A549 (cell line): ENCODE results near the gene DTD2. TPM values are rescaled to one million over a fixed set of nuclear protein-coding genes. Genes with fewer than 3 reads are reported as not detected.

Experiments
- ATAC-seq, 2 experiments: fragments of 200-7000 bp in 1 of 2; fragments of >200 bp in 1 of 2; cut with Nextera tagmentation in 1 of 2; cut with Tn5 transposase in 1 of 2; 3 replicates each; pipeline versions ENCODE4 v1.8.0 to v1.9.1; 2018 to 2020; ENCODE audit warnings: mild to moderate bottlenecking in 1 of 2, moderate library complexity in 1 of 2
- CTCF ChIA-PET: fragments of 300-600 bp; sonication (Branson Sonifier 250); formaldehyde crosslinking; extraction: SDS; loops from one replicate; lab custom pipeline; 2021; ENCODE audit warnings: antibody characterized with exemption, inconsistent platforms; lab: Yijun Ruan, JAX
- POLR2A ChIA-PET: fragments of 350-600 bp; formaldehyde crosslinking; extraction: SDS; loops from one replicate; lab custom pipeline; 2021; ENCODE audit warnings: antibody characterized with exemption, inconsistent platforms; lab: Yijun Ruan, JAX
- DNase-seq, 2 experiments: peaks; one replicate each; pipeline versions ENCODE4 v3.0.0 to v3.0.0-alpha.2; 2011 to 2016; ENCODE audit warnings: low read depth in 1 of 2, low spot score in 1 of 2
- FAIRE-seq: peaks from 2 replicates; lab custom pipeline; 2011; peaks lifted over from hg19 to GRCh38; lab: Jason Lieb, UNC
- H3K27ac ChIP-seq, 2 experiments: fragments of >200 bp; sonication (Bioruptor Twin); formaldehyde crosslinking; 3 replicates each; pipeline ENCODE4 v1.5.1; 2016 to 2017
- H3K4me1 ChIP-seq: fragments of >200 bp; sonication (Bioruptor Twin); formaldehyde crosslinking; 3 replicates; pipeline ENCODE4 v1.6.1; 2016
- H3K4me2 ChIP-seq: fragments of >200 bp; sonication (Bioruptor Twin); formaldehyde crosslinking; 3 replicates; pipeline ENCODE4 v1.6.1; 2016
- H3K4me3 ChIP-seq: fragments of >200 bp; sonication (Bioruptor Twin); formaldehyde crosslinking; 3 replicates; pipeline ENCODE4 v1.5.1; 2016
- H3K9me3 ChIP-seq: fragments of >200 bp; sonication (Bioruptor Twin); formaldehyde crosslinking; 3 replicates; pipeline ENCODE4 v1.6.1; 2016
- CHD4 ChIP-seq: fragments of 200-600 bp; sonication (generic); IDR thresholded peaks from 2 replicates; pipeline ENCODE4 v1.6.1; 2016; ENCODE audit warnings: antibody characterized with exemption, mild to moderate bottlenecking, borderline replicate concordance
- EP300 ChIP-seq, 2 experiments: fragments of >200 bp; sonication (Bioruptor Twin); formaldehyde crosslinking; IDR thresholded peaks; 2 replicates in 1 of 2; 3 replicates in 1 of 2; pipeline ENCODE4 v1.6.1; 2016 to 2017
- FOSL2 ChIP-seq, 2 experiments: fragments of 450-650 bp in 1 of 2; fragments of >200 bp in 1 of 2; sonication (Bioruptor Twin) in 1 of 2; formaldehyde crosslinking; IDR thresholded peaks; 2 replicates each; pipeline versions ENCODE4 v1.5.0 to v1.6.1; 2016 to 2020; ENCODE audit warnings: mild to moderate bottlenecking in 1 of 2, moderate library complexity in 1 of 2
- FOXS1 ChIP-seq: fragments of 250-450 bp; sonication (Bioruptor Pico); IDR thresholded peaks from 2 replicates; pipeline ENCODE4 v1.5.0; 2020; ENCODE audit warnings: mild to moderate bottlenecking, moderate library complexity
- GATA3 ChIP-seq: IDR thresholded peaks from 2 replicates; pipeline ENCODE4 v1.6.1; 2012; ENCODE audit warnings: borderline replicate concordance
- HOXA7 ChIP-seq: fragments of 250-450 bp; sonication (Bioruptor Pico); IDR thresholded peaks from 2 replicates; pipeline ENCODE4 v1.5.0; 2020; ENCODE audit warnings: mild to moderate bottlenecking, moderate library complexity
- JUN ChIP-seq, 2 experiments: fragments of >200 bp; sonication (Bioruptor Twin); formaldehyde crosslinking; IDR thresholded peaks; 2 replicates in 1 of 2; 3 replicates in 1 of 2; pipeline ENCODE4 v1.6.1; 2016 to 2017
- JUNB ChIP-seq: fragments of >200 bp; sonication (Bioruptor Twin); formaldehyde crosslinking; IDR thresholded peaks from 2 replicates; pipeline ENCODE4 v1.6.1; 2016
- MAFK ChIP-seq: fragments of 450-650 bp; IDR thresholded peaks from 2 replicates; pipeline ENCODE4 v1.6.1; 2014; ENCODE audit not compliant: partially characterized antibody
- MYC ChIP-seq: IDR thresholded peaks from 2 replicates; pipeline ENCODE4 v1.6.1; 2012; ENCODE audit warnings: mild to moderate bottlenecking, inconsistent platforms, low read length, improper control_type of control experiment, borderline replicate concordance
- NR3C1 ChIP-seq: fragments of >200 bp; sonication (Bioruptor Twin); formaldehyde crosslinking; IDR thresholded peaks from 3 replicates; pipeline ENCODE4 v1.6.1; 2017
- PHF8 ChIP-seq: fragments of 200-600 bp; sonication (generic); IDR thresholded peaks from 2 replicates; pipeline ENCODE4 v1.6.1; 2016; ENCODE audit warnings: low read depth, mild to moderate bottlenecking, antibody characterized with exemption, moderate library complexity, borderline replicate concordance
- RFX5 ChIP-seq: fragments of 450-650 bp; IDR thresholded peaks from 2 replicates; pipeline ENCODE4 v1.7.1; 2014; ENCODE audit warnings: antibody characterized with exemption, mild to moderate bottlenecking, moderate library complexity
- RNF2 ChIP-seq: fragments of 200-600 bp; sonication (generic); IDR thresholded peaks from 2 replicates; pipeline ENCODE4 v1.6.1; 2016; ENCODE audit warnings: low read depth, mild to moderate bottlenecking, antibody characterized with exemption, moderate library complexity, borderline replicate concordance
- SMC3 ChIP-seq: fragments of >200 bp; sonication (Bioruptor Twin); formaldehyde crosslinking; IDR thresholded peaks from 3 replicates; pipeline ENCODE4 v1.6.1; 2018; ENCODE audit warnings: inconsistent platforms
- TP53 ChIP-seq: fragments of 250-450 bp; sonication (Bioruptor Pico); IDR thresholded peaks from 2 replicates; pipeline ENCODE4 v1.5.0; 2021; ENCODE audit warnings: mild to moderate bottlenecking, moderate library complexity
- ZSCAN20 ChIP-seq: fragments of 250-450 bp; sonication (Bioruptor Pico); IDR thresholded peaks from 2 replicates; pipeline ENCODE4 v1.8.0; 2022; ENCODE audit warnings: mild to moderate bottlenecking, moderate library complexity
- WGBS: methylation state at CpG from one replicate; pipeline ENCODE4 v1.1.6; 2017; ENCODE audit errors: missing lambda C conversion rate; 5-methylcytosine and 5-hydroxymethylcytosine counted together
- polyA plus RNA-seq, 4 experiments: library from polyadenylated mRNA; depleted of rRNA in 3 of 4; stranded (reverse); fragments of >200 nt; fragmentation: RNase III in 1 of 4; extraction: RNeasy Plus Mini Kit Qiagen cat#74134 plus additional on column Dnase treatment in 1 of 4; gene quantifications; 2 replicates in 3 of 4; 3 replicates in 1 of 4; pipeline ENCODE4 v1.2.3, GENCODE V29; 2011 to 2017
- TF ChIP-seq, protein P1 (sequence below): IDR thresholded peaks from 2 replicates; pipeline ENCODE4 v1.6.1; 2012
- TF ChIP-seq, protein P2 (sequence below): fragments of >200 bp; sonication (Bioruptor Twin); formaldehyde crosslinking; IDR thresholded peaks from 3 replicates; pipeline ENCODE4 v1.6.1; 2016

Gene DTD2
- polyA plus RNA-seq, 2 of the 4 experiments (the other 2 are of a cell fraction): 28.5 to 39.5 TPM

DNA sequence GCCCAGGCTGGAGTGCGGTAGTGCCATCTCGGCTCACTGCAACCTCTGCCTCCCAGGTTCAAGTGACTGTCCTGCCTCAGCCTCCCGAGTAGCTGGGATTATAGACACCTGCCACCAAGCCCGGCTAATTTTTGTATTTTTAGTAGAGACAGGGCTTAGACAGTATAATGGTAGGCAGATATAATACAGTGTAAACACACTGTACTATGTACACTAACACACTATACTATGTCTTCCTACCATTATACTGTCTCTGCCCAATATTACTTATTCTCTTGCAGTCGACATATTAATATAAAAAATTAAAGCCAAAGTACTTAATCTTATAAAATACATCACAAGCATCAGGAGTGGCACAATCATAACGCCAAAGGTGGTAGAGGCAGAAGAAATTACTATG, 15.0 kb downstream of the DTD2 start:
- ChIA-PET CTCF (interaction anchor here (1.1 kb wide), 1 partner anchor 22 kb away, joined by 4 read pairs; the partner anchor contains the start of gene HEATR5A), POLR2A (interaction anchor here (0.7 to 4.9 kb wide), 3 partner anchors 15 to 485 kb away, joined by 3 to 58 read pairs (median 27); partner anchors contain the start of genes DTD2 and HEATR5A)
- DNase-seq: no peak
- Histone ChIP-seq H3K4me3 (peak overlapping the region; percentile 3; the same call in 1 of the 3 replicates), H3K4me2 (peak overlapping the region; percentile 77), H3K4me1 (peaks cover 40% of the 10 kb centered on the region), H3K27ac (peak overlapping the region; percentile 82 to 87), H3K9me3 (no peaks in the 10 kb centered on the region)
- 24% methylated on average over 6 of the region's 6 CpGs for WGBS
- TF ChIP-seq SMC3 (no peak), HOXA7 (CRISPR knock-in tag) (0 out of 2 replicates have a peak, but pooled peaks have one; percentile 53)
- FAIRE-seq: no peak
- ATAC-seq: peak; percentile 65; a peak in 5 of 6 replicates

DNA sequence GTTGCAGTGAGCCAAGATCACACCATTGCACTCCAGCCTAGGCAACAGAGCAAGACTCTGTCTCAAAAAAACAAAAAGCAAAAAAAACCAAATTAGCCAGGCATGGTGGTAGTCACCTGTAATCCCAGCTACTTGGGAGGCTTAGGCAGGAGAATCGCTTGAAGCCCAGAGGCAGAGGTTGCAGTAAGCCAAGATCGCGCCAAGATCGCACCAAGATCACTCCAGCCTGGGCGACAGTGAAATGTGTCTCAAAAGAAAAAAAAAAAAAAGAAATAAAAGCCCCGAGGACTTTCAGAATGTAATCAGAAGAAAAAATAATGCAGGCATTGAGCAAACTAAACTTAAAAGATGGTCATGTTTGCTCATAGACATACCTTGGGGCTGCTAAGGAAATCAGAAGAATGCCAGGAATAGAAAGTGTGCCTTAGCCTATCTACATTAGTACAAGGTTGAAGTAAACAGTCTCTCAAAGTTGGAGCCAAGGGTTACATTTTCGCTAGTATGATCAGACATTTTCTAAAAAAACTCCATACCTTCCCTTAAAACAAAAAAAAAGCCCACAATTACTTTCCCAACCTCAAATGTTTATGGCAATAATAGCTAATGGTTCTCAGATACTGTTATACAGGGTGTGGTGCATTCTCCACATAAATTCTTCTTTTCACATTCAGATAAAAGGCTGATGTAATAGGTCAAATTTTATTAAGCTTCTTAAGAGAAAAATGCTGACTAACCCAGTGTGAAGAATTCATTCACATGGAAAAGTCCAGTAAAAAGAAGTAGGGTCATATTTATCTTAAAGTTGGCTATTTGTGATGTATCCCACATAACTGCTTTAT, 15.8 kb downstream of the DTD2 start:
- ChIA-PET CTCF (interaction anchor here (1.1 kb wide), 1 partner anchor 21 kb away, joined by 4 read pairs; the partner anchor contains the start of gene HEATR5A), POLR2A (interaction anchor here (0.7 to 4.9 kb wide), 3 partner anchors 16 to 485 kb away, joined by 3 to 58 read pairs (median 27); partner anchors contain the start of genes DTD2 and HEATR5A)

DNA sequence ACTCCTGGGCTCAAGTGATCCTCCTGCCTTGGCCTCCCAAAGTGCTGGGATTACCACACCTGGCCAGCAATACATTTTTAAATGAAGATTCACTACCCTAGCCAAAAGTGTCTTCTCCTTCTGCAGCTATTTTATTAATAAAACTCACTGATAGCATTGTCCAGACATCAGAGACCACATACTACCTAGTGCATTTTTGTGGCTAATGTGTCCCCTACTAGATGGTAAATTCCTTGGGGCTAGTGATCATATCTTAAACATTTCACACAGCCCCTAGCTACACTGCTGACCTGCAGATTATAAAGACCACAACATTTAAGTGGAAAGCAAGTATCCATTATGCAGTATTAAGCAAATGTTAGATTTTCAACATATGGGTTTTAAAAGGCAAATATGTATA, 17.0 kb downstream of the DTD2 start:
- DNase-seq (no peak), FAIRE-seq (no peak), ATAC-seq (no peak)
- H3K27ac ChIP-seq: peak overlapping the region; percentile 82 to 87
- CTCF ChIA-PET: no interaction called here
- H3K9me3 ChIP-seq: no peaks in the 10 kb centered on the region
- POLR2A ChIA-PET: interaction anchor here (4.9 kb wide), 1 partner anchor 21 kb away, joined by 58 read pairs; the partner anchor contains the start of gene HEATR5A
- TF ChIP-seq RNF2 (no peak), PHF8 (no peak), MYC (no peak), TP53 (CRISPR knock-in tag) (no peak), NR3C1 (no peak), CHD4 (no peak), FOXS1 (CRISPR knock-in tag) (no peak)
- TF ChIP-seq, protein P1, sequence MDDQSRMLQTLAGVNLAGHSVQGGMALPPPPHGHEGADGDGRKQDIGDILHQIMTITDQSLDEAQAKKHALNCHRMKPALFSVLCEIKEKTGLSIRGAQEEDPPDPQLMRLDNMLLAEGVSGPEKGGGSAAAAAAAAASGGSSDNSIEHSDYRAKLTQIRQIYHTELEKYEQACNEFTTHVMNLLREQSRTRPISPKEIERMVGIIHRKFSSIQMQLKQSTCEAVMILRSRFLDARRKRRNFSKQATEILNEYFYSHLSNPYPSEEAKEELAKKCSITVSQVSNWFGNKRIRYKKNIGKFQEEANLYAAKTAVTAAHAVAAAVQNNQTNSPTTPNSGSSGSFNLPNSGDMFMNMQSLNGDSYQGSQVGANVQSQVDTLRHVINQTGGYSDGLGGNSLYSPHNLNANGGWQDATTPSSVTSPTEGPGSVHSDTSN: no peak
- H3K4me2 ChIP-seq: no peak overlapping the region; the same call in 2 of the 3 replicates
- peaks cover 29% of the 10 kb centered on the region for H3K4me1 ChIP-seq
- H3K4me3 ChIP-seq: no peak overlapping the region

More for the DNA sequence above, 15.8 kb downstream of the DTD2 start:
- Histone ChIP-seq H3K9me3 (no peaks in the 10 kb centered on the region), H3K4me2 (peak overlapping the region; percentile 77), H3K4me1 (peaks cover 40% of the 10 kb centered on the region), H3K27ac (peak overlapping the region; percentile 82 to 87), H3K4me3 (peak overlapping the region; percentile 13; the same call in 1 of the 3 replicates)
- peak; percentile 90 for FAIRE-seq
- TF ChIP-seq JUN (IDR thresholded peaks at IDR 0.05): peak; percentile 22 to 44; a peak in 1 of 5 replicates
- no peak for TF ChIP-seq RFX5
- TF ChIP-seq RNF2: no peak
- peak; percentile 93 for TF ChIP-seq MAFK
- TF ChIP-seq GATA3: 0 out of 2 replicates have a peak, but pooled peaks have one; percentile 21
- TF ChIP-seq, protein P2, sequence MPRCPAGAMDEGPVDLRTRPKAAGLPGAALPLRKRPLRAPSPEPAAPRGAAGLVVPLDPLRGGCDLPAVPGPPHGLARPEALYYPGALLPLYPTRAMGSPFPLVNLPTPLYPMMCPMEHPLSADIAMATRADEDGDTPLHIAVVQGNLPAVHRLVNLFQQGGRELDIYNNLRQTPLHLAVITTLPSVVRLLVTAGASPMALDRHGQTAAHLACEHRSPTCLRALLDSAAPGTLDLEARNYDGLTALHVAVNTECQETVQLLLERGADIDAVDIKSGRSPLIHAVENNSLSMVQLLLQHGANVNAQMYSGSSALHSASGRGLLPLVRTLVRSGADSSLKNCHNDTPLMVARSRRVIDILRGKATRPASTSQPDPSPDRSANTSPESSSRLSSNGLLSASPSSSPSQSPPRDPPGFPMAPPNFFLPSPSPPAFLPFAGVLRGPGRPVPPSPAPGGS: peak; percentile 34; the same call in 1 of the 3 replicates
- TF ChIP-seq JUNB: 0 out of 2 replicates have a peak, but pooled peaks have one; percentile 27
- 0 out of 2 replicates have a peak, but pooled peaks have one; percentile 35 for TF ChIP-seq ZSCAN20
- no peak for TF ChIP-seq FOSL2 (IDR thresholded peaks at IDR 0.05)
- 0 out of 2 replicates have a peak, but pooled peaks have one; percentile 4 for TF ChIP-seq FOSL2 (CRISPR knock-in tag; IDR thresholded peaks at IDR 0.05)
- peak; percentile 15 to 69; a peak in 2 of 5 replicates for TF ChIP-seq EP300 (IDR thresholded peaks at IDR 0.05)
- ATAC-seq: peak; percentile 89 to 97
- peak in 1 of 2 experiments; percentile 88 for DNase-seq
- 18% methylated on average over 7 of the region's 7 CpGs for WGBS
